Suprapubic skin (tissue), 4 donors: ENCODE data around the gene WHRN.

Experiments used
- CTCF ChIP-seq, 2 donors: fragments of 200-600 bp in 1 of 2; fragments of 450-650 bp in 1 of 2; sonication (generic) in 1 of 2; IDR thresholded peaks; one replicate each; pipeline ENCODE4 v1.5.1; 2016 to 2019; ENCODE audit warnings: antibody characterized with exemption in 2 of 2, mild to moderate bottlenecking in 1 of 2, moderate library complexity in 1 of 2
- EP300 ChIP-seq: sonication (generic); formaldehyde crosslinking; IDR thresholded peaks from one replicate; pipeline ENCODE4 v1.6.1; 2017; ENCODE audit warnings: antibody characterized with exemption
- POLR2A ChIP-seq, 2 donors: fragments of 450-650 bp; IDR thresholded peaks; one replicate each; pipeline ENCODE4 v1.6.1; 2017; ENCODE audit warnings: antibody characterized with exemption in 2 of 2, mild to moderate bottlenecking in 2 of 2, moderate library complexity in 2 of 2
- POLR2AphosphoS5 ChIP-seq, 3 donors: sonication (generic); formaldehyde crosslinking; IDR thresholded peaks; one replicate each; pipeline ENCODE4 v1.6.1; 2017; ENCODE audit warnings: antibody characterized with exemption in 3 of 3

GRCh38 chr9:114511978-114512874 is 7.0 kb upstream of the WHRN start:
- TF ChIP-seq CTCF (IDR thresholded peaks at IDR 0.05) (no peak), POLR2AphosphoS5 (IDR thresholded peaks at IDR 0.05) (no peak), EP300 (no peak), POLR2A (IDR thresholded peaks at IDR 0.05) (no peak)
